ENCODE measurements around the gene ST7L.
"Not testable (repeated sequence)": the region's sequence is repeated elsewhere in the genome, so short reads cannot be mapped to it uniquely, and the experiment has no call there.

Gene ST7L, protein sequence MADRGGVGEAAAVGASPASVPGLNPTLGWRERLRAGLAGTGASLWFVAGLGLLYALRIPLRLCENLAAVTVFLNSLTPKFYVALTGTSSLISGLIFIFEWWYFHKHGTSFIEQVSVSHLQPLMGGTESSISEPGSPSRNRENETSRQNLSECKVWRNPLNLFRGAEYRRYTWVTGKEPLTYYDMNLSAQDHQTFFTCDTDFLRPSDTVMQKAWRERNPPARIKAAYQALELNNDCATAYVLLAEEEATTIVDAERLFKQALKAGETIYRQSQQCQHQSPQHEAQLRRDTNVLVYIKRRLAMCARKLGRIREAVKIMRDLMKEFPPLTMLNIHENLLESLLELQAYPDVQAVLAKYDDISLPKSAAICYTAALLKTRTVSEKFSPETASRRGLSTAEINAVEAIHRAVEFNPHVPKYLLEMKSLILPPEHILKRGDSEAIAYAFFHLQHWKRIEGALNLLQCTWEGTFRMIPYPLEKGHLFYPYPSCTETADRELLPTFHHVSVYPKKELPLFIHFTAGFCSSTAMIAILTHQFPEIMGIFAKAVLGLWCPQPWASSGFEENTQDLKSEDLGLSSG

DNA sequence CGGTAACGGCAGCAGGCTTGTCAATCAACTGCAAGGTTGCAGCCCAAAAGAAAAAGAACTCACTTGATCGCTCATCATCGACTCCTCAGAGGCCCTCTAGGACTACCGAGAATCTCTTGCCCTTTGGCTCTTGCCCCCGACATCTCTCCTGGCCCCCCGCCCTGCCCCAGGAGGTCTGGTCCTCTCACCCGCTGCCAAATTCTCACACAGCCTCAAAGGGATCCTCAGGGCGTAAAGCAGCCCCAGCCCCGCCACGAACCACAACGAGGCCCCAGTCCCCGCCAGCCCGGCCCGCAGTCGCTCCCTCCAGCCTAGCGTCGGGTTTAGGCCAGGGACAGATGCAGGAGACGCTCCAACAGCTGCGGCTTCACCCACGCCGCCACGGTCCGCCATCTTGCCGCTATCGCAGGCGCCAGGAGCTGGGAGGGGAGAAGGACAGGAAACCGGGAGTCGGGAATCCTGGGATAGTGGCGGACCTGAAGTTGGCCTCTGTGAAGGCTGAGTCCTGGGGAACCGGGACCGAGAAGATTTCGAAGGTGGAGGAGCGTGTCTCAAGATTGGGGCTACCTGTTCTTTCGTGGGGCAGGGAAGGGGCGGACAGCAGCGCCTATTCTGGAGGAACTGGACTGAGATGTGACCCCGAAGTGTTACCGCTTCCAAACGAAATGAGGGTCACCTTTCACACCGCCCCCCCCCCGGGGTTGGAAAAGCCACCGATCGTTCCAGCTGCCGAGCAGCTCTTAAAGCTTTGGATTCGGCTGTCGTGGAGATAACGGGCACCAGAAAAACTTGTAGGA lies at the start of gene ST7L:
Gene ST7L (minus strand): TSS at position 421 of the 797 bp plus-strand sequence. CDS start 28 bp downstream, at position 393.
- peak; percentile 87 for DNase-seq (ENCODE audit: low spot score)

DNA sequence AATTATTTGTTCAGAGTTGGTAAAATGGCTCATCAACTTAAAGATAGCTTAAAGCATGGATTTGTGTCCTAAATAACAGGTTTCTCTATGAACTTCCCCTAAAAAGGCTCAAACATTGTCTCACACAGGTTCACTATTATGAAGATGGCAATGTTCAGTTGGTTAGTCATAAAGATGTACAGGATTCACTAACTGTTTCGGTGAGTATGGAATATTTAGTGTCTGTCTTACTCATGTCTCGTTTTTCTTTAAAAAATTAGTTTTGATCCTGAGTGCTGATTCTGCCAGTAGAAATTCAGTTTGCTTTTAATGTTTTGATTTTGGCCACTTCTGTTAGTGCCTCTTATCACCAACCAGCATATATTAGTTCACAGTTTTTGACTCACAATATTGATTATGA lies 48.0 kb upstream of the ST7L start:
- DNase-seq (ENCODE audit: low spot score), result no peak

DNA sequence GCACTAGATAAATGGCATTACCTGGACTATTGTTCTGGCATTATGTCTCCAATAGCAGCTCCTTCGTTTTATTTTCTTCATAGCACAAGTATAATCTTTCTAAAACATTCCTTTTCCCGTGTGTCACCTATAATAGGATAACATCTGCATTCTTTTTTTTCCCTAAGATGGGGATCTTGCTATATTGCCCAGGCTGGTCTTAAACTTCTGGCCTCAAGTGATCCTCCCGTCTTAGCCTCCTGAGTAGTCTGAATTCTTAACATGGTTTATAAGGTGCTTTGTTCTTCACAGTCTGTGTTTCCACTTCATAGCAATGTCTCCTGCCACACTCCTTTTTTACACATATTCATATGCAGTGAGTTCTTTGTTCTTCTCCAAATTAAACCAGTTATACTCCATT lies 46.9 kb upstream of the ST7L start:
- DNase-seq (ENCODE audit: low spot score), result no peak

DNA sequence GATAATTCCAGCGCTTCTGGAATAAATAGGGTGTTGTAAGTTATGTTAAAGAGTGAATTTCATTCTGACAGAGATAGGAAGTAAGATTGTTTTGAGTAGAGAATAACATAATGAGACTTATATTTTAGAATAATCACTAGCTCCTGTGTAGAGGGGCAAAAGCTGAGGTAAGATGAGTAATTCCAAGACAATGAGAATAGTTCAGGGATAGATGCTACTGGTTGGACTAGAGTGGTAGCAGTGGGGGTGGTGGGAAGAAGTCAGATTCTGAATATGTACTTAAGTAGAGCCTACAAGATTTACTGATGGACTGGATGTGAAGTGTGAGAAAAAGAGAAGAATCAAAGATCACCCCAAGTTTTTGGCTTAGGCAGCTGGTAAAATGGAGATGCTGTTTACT lies 32.3 kb upstream of the ST7L start:
- DNase-seq (ENCODE audit: low spot score), result no peak

DNA sequence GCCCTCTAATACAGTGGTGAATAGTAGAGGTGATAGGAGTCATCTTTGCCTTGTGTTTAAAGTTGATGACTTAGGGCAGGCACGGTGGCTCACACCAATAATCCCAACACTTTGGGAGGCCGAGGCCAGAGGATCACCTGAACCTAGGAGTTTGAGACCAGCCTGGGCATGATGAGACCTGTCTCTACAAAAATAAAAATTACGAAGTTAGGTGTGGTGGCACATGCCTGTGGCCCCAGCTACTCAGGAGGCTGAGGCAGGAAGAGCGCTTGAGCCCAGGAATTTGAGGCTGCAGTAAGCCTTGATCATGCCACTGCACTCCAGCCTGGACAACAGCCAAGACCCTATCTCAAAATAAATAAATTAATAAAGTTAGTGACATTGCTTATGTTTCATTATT lies 27.3 kb upstream of the ST7L start:
- no peak for DNase-seq (ENCODE audit: low spot score)

DNA sequence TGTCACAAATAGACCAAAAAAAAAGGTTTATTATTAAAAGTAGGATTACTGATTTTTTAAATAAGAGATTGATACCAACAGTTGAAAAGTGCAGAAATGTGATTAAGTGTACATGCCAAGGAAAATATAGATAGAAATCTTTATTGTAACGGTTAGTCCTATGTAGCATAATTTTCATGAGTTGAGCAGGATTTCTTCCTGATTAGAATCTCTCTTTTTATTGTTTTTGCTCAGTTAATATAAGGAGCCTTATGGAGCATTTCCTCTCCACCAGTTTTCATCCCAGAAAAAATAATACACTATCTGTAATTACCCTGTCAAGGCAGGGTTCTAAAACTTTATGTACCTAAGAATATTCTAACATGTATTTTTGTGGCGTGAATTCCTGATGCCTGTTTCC lies 24.1 kb upstream of the ST7L start:
- DNase-seq (ENCODE audit: low spot score), result no peak

DNA sequence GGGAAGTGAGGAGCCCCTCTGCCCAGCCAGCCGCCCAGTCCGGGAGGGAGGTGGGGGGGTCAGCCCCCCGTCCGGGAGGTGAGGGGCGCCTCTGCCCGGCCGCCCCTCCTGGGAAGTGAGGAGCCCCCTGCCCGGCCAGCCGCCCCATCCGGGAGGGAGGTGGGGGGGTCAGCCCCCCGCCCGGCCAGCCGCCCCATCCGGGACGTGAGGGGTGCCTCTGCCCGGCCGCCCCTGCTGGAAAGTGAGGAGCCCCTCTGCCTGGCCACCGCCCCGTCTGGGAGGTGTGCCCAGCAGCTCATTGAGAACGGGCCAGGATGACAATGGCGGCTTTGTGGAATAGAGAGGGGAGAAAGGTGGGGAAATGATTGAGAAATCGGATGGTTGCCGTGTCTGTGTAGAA lies 21.5 kb upstream of the ST7L start:
- DNase-seq (ENCODE audit: low spot score), result not testable (repeated sequence)

DNA sequence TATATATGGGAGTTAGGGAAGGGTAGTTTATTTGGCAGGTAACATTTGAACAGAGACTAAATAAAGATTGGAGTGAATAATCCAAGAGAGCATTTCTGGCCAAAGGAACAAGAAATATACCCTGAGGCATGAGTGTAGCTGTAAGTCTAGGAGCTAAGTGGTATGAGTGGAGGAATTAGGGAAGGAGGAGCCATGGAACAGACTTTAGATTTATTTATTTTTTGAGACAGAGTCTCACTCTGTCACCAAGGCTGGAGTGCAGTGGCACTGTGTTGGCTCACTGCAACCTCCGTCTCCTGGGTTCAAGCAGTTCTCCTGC lies 19.1 kb upstream of the ST7L start:
- DNase-seq (ENCODE audit: low spot score), result no peak

DNA sequence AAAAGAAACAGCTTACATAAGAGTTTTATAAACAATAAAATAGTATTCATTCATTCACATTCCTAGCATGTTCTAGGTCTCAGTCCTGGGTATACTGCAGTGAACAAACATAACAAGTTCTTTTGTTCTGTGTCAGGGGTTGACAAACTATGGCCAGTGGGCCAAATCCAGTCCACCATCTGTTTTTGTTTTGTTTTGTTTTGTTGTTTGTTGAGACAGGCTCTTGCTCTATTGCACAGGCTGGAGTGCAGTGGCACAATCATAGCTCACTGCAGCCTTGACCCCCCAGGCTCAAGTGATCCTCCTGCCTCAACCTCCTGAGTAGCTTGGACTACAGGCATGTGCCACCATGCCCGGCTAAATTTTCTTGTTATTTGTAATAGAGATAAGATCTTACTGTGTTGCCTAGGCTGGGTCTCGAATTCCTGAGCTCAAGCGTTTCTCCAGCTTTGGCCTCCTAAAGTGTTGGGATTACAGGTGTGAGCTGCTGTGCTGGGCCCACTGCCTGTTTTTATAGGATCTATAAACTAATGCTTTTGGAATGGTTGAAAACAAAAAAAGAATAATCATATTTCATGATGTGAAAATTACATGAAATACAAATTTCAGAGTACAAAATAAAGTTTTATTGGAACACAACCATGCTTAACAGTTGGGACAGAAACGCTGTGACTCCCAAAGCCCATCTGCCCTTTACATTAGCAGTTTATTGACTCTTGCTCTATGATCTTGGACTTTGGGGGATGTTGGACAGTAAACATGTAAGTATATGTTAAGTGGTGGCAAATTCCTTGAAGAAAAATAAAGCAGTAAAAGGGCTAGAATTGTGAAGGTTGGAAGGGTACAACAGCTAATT lies 18.5 kb upstream of the ST7L start:
- DNase-seq (ENCODE audit: low spot score), result no peak

DNA sequence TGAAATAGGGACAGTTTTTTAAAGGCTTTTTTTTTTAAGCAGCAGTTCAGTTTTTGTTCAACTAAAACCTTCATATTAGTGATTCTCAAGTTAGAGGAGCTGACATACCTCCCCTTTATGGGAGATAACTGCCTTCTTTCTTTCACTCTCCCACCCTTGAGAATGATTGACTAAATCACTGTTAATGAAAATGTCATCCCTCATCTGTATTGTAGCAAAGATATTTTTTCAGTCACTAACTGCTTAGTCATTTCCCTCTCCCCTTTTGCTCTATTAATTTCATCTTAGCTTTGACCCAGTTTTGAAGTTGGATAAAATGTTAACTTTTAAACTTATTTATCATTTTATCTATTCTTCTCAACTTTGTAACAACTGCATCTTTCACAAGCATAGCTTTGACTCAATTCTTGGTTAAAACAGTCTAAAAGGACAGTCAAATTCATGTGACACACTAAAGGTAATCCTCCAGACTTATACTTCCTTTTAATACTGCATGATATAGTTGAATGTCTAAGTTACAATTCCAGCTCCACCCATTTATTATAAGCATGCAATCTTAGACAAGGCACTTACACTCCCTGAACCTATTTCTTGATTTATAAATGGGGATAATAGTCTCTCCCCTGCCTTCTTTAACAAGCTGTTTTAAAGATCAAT lies 17.8 kb upstream of the ST7L start:
- no peak for DNase-seq (ENCODE audit: low spot score)

DNA sequence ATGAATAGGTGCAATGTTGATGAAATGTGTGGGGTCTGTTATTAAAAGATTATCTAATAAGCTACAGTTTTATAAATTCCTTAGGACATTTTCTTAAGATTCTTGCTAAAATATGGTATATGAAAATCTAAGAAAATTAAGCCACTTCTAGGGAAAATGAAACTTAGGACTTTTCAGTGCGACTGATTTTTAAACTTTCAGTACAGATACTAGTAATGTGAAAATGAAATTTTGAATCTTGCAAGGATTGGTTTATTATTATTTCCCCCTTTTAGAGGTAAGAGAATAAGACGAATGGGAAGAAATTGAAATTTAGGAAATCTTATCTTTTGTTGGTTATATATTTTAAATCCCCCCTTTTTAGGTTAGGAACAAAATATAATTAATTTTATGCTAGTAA lies 17.1 kb upstream of the ST7L start:
- no peak for DNase-seq (ENCODE audit: low spot score)

DNA sequence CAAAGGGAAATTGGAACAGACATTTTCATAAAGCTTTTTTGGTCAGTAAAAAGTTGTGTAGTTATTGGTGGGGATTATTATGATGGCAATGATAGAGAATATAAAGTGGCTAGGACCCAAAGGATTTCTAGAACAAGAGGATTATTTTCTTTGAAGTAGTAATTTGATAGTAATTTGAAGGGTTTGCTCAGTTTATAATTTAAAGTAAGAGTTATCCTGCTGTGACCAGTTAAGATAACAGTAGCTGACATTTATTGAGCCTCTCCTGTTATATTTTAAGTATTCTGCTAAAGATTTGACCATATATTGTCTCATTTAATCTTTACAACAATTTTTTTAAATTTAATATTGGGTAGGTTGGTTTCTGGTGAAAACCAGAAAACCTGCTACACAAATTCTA lies 15.4 kb upstream of the ST7L start:
- no peak for DNase-seq (ENCODE audit: low spot score)

DNA sequence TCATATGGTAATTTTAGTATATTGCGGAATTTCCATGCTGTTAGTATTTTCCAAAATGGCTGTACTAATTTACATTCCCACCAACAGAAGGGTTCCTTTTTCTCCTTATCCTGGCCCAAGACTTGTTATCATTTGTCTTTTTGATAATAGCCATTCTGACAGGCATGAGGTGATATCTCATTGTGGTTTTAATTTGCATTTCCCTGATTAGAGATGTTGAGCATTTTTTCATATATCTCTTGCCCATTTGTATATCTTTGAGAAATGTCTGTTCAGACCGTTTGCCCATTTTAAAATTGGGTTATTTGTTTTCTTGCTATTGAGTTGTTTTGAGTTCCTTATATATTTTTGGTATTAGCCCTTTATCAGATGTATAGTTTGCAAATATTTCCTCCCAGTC lies 14.7 kb upstream of the ST7L start:
- no peak for DNase-seq (ENCODE audit: low spot score)

DNA sequence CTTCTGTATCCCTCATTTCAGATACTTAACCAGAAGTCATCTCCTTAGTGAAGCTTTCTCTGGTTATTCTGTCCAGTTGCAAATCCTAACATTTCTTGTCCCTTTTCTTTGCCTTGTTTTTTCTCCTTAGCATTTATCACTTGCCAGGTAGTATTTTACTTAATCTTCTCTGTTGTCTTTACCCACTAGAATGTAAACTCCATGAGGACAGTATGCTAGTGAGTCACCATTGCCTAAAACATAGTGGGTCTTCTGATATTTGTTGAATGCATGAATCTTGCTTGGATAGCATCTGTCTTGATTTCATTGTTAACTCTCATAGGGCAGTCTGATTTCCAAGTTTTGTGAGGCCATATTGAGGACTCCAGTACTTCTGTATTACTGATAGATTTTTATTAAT lies 10.3 kb upstream of the ST7L start:
- no peak for DNase-seq (ENCODE audit: low spot score)

DNA sequence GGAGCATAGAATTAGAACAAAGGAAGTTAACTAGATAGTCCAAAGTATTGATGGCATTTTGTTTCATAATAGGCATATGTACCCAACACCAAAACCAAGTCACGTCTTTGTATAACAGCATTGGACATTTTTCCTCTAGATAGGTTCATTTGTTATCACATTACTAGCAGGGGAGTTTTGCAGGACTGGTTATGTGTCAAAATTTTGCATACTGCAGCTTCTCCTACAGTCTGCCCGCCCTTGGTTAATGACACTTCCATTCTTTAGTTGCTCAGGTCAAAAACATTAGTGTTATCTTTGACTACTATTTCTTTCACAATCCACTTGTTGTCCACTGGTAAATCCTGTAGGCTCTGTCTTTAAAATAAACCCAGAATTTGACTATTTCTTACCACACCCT lies 9.6 kb upstream of the ST7L start:
- no peak for DNase-seq (ENCODE audit: low spot score)

DNA sequence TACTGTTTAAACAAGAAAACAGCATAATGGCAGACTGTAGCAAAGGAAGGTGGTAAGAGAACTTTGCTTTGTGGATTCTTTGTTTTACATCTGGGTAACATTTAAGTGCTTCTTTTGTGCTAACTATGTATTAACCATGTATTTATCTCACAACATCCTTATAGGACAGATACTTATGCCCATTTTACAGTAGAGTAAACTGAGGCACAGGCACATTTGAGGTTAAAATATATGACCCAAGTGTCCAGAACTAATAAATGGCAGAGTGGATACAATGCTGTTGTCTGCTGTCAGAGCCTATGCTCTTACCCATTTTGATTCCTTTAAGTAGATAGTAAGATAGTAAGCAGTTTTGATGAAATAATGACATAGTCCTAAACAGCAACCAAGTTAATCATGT lies 7.9 kb upstream of the ST7L start:
- no peak for DNase-seq (ENCODE audit: low spot score)

DNA sequence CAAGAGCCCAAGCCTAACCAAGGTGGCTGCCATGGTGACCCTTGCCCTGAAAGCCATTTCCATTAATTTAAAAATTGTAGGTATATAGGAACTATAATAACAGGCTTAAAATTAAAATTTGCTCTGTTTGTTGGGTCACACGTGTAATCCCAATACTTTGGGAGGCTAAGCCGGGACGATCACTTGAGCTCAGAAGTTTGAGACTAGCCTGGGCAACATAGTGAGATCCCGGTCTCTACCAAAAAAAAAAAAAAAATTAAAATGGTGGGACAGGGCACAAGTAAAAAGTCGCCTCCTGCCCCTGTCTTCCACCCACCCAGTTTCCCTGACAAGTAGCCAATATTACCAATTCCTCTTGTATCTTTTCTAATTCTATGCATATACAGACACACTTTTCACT lies 7.3 kb upstream of the ST7L start:
- no peak for DNase-seq (ENCODE audit: low spot score)

DNA sequence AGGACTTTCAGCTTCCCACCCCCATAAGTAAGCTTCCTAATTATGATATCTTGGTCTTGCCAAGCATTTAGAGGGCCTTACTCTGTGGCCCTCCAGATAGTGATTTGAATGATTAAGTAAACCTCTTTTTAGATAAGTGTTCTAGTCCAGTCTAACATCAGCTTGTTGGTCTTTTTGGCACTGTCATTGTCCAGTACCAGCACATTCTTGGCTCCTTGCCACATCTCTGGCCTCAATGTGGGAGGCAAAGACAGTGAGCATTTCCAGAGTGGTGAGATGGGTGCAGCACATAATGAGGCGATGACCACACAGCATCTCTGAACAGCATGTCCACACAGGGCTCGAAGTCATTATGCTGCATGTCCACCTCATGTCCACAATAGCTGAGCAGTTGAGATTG lies 6.8 kb upstream of the ST7L start:
- no peak for DNase-seq (ENCODE audit: low spot score)

DNA sequence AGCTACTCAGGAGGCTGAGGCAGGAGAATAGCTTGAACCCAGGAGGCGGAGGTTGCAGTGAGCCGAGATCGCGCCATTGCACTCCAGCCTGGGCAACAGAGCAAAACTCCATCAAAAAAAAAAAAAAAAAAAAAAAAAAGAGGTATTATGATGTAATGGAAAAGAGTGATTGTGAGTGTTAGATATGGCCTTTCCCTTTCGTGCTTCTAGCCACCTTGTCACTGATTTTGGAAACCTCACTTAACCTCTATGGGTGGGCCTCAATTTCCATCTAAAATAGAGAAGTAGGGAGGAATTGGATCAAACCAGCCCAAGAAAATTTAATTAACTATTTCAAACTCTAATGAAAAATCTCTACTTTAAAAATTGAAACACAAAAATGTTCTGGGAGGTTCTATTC lies 5.6 kb upstream of the ST7L start:
- DNase-seq (ENCODE audit: low spot score), result not testable (repeated sequence)

DNA sequence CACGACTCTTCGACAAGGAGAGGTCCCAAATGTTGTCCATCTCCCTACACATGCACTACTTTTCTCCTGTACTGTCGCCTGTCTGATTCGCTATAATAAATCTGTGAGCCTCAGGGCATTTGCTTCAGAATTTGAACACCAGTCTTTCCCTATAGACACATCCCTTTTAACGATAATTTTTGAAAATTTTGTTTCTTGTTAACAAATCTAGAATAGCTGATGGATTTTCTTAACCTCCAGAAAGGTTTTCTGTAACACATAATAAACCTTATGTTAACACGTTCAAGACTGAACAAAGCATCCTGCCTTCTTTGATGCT lies 1.4 kb upstream of the ST7L start:
- no peak for DNase-seq (ENCODE audit: low spot score)

DNA sequence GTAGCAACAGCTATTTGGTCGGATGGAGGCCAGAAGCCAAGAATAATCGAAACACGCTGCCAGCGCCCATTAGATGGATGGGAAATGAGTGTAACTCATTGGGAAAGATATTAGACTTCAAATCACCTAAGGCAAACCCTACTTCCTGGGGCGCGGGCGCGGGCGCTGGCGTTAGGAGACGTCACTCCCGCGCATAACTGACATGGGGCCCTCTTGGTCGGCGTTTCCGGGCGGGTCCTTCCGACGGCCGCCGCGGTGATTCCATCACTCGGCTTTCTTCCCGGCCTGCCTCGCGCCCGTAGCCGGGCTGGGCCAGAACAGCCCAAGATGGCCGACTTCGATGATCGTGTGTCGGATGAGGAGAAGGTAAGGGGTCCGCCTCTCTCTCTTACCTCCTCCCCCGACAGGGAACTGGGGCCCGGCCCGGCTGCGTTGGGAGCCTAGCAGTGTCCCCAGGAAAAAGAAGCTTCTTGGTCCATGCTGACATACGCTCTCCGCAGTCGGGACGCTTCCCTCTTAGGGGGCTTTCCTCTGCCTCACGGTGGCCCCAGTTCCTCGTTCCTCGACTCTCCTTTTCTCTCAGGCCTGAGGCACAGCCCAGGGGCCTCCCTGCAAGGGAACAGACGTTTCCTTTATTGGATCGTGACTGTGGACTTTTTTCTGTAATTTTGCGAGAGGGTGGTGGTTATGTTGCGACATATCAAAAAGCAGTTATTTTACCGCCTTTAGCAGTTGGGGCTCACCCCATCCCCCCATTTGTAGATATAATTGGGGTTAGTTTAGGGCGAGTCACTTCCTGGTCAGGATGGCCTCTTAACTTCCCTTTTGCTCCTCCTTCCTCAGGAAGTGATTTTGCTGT lies 806 bp upstream of the ST7L start, which contains the start of gene CAPZA1:
Gene CAPZA1 (plus strand): TSS at position 315 of the 859 bp plus-strand sequence. CDS start 13 bp downstream, at position 328.
- peak; percentile 94 for DNase-seq (ENCODE audit: low spot score)
